Ishikawa (cell line): ENCODE measurements around the gene PANX2.

ENCODE experiments used
- CEBPB ChIP-seq: IDR thresholded peaks from 2 replicates; pipeline ENCODE4 v1.6.1; 2012
- CREB1 ChIP-seq: IDR thresholded peaks from 2 replicates; pipeline ENCODE4 v1.6.1; 2012; ENCODE audit warnings: low read depth
- EGR1 ChIP-seq: IDR thresholded peaks from 2 replicates; pipeline ENCODE4 v1.6.1; 2012
- EP300 ChIP-seq: IDR thresholded peaks from 2 replicates; pipeline ENCODE4 v1.6.1; 2012; ENCODE audit warnings: borderline replicate concordance
- FOXM1 ChIP-seq: IDR thresholded peaks from 2 replicates; pipeline ENCODE4 v1.6.1; 2012; ENCODE audit warnings: low read depth, borderline replicate concordance
- RAD21 ChIP-seq: IDR thresholded peaks from 2 replicates; pipeline ENCODE4 v1.6.1; 2012; ENCODE audit warnings: low read depth
- TAF1 ChIP-seq: IDR thresholded peaks from 2 replicates; pipeline ENCODE4 v1.6.1; 2012; ENCODE audit warnings: low read depth, mild to moderate bottlenecking
- TCF12 ChIP-seq: IDR thresholded peaks from 2 replicates; pipeline ENCODE4 v1.6.1; 2012; ENCODE audit warnings: low read depth
- TEAD4 ChIP-seq: IDR thresholded peaks from 2 replicates; pipeline ENCODE4 v1.6.1; 2012
- YY1 ChIP-seq: IDR thresholded peaks from 2 replicates; pipeline ENCODE4 v1.6.1; 2012; ENCODE audit warnings: low read depth
- ZBTB7A ChIP-seq: IDR thresholded peaks from 2 replicates; pipeline ENCODE4 v1.6.1; 2012; ENCODE audit warnings: low read depth
- TF ChIP-seq, protein P1 (sequence below): IDR thresholded peaks from 2 replicates; pipeline ENCODE4 v1.6.1; 2012; ENCODE audit warnings: low read depth, mild to moderate bottlenecking
- TF ChIP-seq, protein P2 (sequence below): IDR thresholded peaks from 2 replicates; pipeline ENCODE4 v1.6.1; 2012
- TF ChIP-seq, protein P3 (sequence below): IDR thresholded peaks from 2 replicates; pipeline ENCODE4 v1.6.1; 2012

DNA sequence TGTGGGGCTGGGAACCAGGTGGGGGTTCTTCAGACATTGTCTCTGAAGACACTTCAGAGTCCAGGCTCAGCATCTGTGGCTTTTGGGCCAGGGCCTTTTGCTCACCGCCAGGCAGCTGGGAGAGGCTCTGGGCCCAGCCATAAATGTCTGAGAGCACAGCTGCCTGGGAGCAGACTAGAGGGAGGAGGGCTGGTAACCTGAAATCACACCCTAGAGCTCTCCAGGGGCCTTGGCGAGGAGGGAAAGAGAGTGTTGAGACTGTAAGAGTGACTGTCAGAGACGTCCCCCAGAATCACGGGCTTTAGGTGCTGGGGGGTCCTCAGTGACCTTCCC, 19.3 kb downstream of the PANX2 start:
- TF ChIP-seq FOXM1 (no peak), TCF12 (no peak), RAD21 (no peak), YY1 (no peak), EP300 (no peak), ZBTB7A (no peak), CEBPB (no peak), TAF1 (no peak), CREB1 (no peak), EGR1 (no peak), TEAD4 (no peak)
- TF ChIP-seq, protein P1, sequence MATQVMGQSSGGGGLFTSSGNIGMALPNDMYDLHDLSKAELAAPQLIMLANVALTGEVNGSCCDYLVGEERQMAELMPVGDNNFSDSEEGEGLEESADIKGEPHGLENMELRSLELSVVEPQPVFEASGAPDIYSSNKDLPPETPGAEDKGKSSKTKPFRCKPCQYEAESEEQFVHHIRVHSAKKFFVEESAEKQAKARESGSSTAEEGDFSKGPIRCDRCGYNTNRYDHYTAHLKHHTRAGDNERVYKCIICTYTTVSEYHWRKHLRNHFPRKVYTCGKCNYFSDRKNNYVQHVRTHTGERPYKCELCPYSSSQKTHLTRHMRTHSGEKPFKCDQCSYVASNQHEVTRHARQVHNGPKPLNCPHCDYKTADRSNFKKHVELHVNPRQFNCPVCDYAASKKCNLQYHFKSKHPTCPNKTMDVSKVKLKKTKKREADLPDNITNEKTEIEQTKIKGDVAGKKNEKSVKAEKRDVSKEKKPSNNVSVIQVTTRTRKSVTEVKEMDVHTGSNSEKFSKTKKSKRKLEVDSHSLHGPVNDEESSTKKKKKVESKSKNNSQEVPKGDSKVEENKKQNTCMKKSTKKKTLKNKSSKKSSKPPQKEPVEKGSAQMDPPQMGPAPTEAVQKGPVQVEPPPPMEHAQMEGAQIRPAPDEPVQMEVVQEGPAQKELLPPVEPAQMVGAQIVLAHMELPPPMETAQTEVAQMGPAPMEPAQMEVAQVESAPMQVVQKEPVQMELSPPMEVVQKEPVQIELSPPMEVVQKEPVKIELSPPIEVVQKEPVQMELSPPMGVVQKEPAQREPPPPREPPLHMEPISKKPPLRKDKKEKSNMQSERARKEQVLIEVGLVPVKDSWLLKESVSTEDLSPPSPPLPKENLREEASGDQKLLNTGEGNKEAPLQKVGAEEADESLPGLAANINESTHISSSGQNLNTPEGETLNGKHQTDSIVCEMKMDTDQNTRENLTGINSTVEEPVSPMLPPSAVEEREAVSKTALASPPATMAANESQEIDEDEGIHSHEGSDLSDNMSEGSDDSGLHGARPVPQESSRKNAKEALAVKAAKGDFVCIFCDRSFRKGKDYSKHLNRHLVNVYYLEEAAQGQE, result no peak
- TF ChIP-seq, protein P2, sequence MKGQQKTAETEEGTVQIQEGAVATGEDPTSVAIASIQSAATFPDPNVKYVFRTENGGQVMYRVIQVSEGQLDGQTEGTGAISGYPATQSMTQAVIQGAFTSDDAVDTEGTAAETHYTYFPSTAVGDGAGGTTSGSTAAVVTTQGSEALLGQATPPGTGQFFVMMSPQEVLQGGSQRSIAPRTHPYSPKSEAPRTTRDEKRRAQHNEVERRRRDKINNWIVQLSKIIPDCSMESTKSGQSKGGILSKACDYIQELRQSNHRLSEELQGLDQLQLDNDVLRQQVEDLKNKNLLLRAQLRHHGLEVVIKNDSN, result no peak
- TF ChIP-seq, protein P3, sequence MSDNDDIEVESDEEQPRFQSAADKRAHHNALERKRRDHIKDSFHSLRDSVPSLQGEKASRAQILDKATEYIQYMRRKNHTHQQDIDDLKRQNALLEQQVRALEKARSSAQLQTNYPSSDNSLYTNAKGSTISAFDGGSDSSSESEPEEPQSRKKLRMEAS, result no peak
